Aorta (tissue), 5 donors: ENCODE data around the gene PPP2R5C. TPM values are rescaled to one million over a fixed set of nuclear protein-coding genes. Genes with fewer than 3 reads are reported as not detected.

Experiments
- ATAC-seq: fragments of 200-7000 bp; cut with Tn5 transposase; one replicate; pipeline ENCODE4 v1.9.1; 2022; ENCODE audit warnings: moderate library complexity; ENCODE audit not compliant: low FRiP score
- DNase-seq, 2 donors: peaks; one replicate each; pipeline ENCODE4 v3.0.0-alpha.2; 2020
- H3K27ac ChIP-seq, 2 donors: one replicate each; pipeline ENCODE4 v1.5.1; 2013; ENCODE audit warnings: low read length in 2 of 2, mild to moderate bottlenecking in 2 of 2, moderate library complexity in 2 of 2, control low read depth in 1 of 2, inconsistent platforms in 1 of 2, low read depth in 1 of 2
- H3K27me3 ChIP-seq, 2 donors: one replicate each; pipeline ENCODE4 v1.6.1; 2013; ENCODE audit warnings: control low read depth in 1 of 2, low read length in 1 of 2, mild to moderate bottlenecking in 1 of 2, moderate library complexity in 1 of 2; ENCODE audit not compliant: insufficient read depth in 2 of 2, control insufficient read depth in 1 of 2
- H3K36me3 ChIP-seq, 2 donors: one replicate each; pipeline ENCODE4 v1.6.1; 2013; ENCODE audit warnings: control low read depth in 1 of 2, low read length in 1 of 2, mild to moderate bottlenecking in 1 of 2; ENCODE audit not compliant: insufficient read depth in 2 of 2, control insufficient read depth in 1 of 2
- H3K4me1 ChIP-seq, 2 donors: one replicate each; pipeline ENCODE4 v1.6.1; 2013; ENCODE audit warnings: low read length in 2 of 2, control low read depth in 1 of 2, mild to moderate bottlenecking in 1 of 2, moderate library complexity in 1 of 2; ENCODE audit not compliant: insufficient read depth in 2 of 2, control insufficient read depth in 1 of 2
- H3K4me3 ChIP-seq, 2 donors: one replicate each; pipeline ENCODE4 v1.5.1; 2013; ENCODE audit warnings: low read length in 2 of 2, control low read depth in 1 of 2, mild to moderate bottlenecking in 1 of 2
- H3K9me3 ChIP-seq: one replicate; pipeline ENCODE4 v1.6.1; 2013; ENCODE audit warnings: mild to moderate bottlenecking, low read length; ENCODE audit not compliant: control insufficient read depth
- WGBS, 2 donors: extraction: QIAGEN DNeasy Blood & Tissue Kit; methylation state at CpG; one replicate each; pipeline ENCODE4 v1.1.7; 2013; 5-methylcytosine and 5-hydroxymethylcytosine counted together
- intact Hi-C, 2 donors: fragments of 100-400 bp; cut with DNase I; formaldehyde crosslinking; loops; one replicate each; pipeline versions ENCODE4 v1.14.2 to v1.15.0; 2022
- polyA plus RNA-seq, 2 donors: library from polyadenylated mRNA; stranded (reverse); fragments of 200-250 nt; gene quantifications; one replicate each; pipeline ENCODE4 v1.2.3, GENCODE V29; 2013
- total RNA-seq, 2 donors: library from RNA; stranded (reverse); fragmentation: NEBNext Ultra II Directional; extraction: Animal tissue kit (Norgen Biotek cat#: 25700); gene quantifications; one replicate each; pipeline ENCODE4 v1.2.1, GENCODE V29; 2021
- donor health status: healthy with polysubstance abuse.
- donor health status: Bipolar disorder and iron deficiency.
- donor health status: DM: no; HTN: no; CAD: no.
- donor health status: DM: no; HTN: no; CAD: no.
- donor health status: DM: yes; HTN: yes; CAD: no.

The PPP2R5C gene
- total and polyA plus RNA-seq, 4 donors: 64.0 to 155 (median 115) TPM

DNA sequence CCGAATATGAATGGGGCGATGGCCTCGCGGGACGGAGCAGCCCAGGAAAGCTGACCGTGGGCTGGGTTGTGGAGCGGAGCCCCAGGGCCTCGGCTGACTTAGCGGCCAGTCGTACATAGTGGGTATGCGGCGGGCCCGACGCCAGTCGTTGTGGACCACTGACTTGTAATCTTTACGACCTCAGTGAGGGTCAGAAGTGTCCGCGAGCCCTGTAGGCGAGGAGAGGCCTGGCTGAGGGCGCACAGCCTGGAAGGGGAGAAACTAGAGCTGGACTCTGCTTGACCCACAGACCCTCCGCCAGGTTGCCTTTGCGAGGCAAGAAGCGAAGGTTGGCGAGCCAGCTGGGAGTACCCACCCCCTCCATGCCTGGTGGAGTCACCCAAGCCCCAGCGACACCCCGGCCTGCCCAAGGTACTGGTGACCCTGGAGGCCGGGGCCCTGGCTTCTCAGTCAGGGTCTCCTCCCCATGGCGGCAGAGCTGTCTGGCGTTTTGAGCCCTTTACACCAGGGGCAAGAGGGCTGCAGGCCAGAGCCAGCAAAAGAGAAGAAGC is 187.2 kb downstream of the PPP2R5C start:
- WGBS, 2 donors: 7 to 8% methylated on average over 29 of the region's 29 CpGs
- peak in 1 of 2 donors; percentile 70 for DNase-seq
- peak overlapping the region; percentile 6 to 91 for H3K27ac ChIP-seq
- no peaks in the 10 kb centered on the region for H3K27me3 ChIP-seq
- ATAC-seq: peak; percentile 1
- intact Hi-C loops: loop anchor here in 1 of 2 donors (5.0 kb wide), 1 partner anchor 186 kb away; the partner anchor contains the start of gene PPP2R5C
- H3K9me3 ChIP-seq: no peaks in the 10 kb centered on the region
- peak overlapping the region; percentile 41 to 49 for H3K4me3 ChIP-seq
- no peaks in the 10 kb centered on the region for H3K4me1 ChIP-seq
- no peaks in the 10 kb centered on the region for H3K36me3 ChIP-seq

DNA sequence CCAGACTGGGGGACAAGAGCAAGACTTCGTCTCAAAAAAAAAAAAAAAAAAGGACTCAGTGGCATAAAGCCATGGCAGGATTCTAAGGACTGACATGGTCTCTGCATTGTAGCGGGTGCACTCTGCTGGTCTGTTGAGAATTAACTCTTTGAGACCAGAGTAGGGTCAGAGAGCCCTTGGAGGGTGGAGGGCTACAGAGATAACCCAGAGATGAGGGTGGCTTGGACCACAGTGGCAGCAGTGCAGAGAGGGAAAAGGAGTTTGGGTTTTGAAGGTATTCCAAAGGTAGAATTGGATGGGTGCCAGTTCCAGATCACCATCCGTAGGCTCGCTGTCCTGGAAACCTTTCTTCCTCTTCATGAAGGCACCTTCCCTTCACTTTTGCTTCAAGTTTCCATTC is 188.6 kb downstream of the PPP2R5C start:
- no peaks in the 10 kb centered on the region for H3K9me3 ChIP-seq
- intact Hi-C loops: no loop called here
- ATAC-seq (no peak), DNase-seq (no peak)
- no peaks in the 10 kb centered on the region for H3K36me3 ChIP-seq
- no peak overlapping the region for H3K4me3 ChIP-seq
- H3K27me3 ChIP-seq: no peaks in the 10 kb centered on the region
- H3K27ac ChIP-seq: no peak overlapping the region
- no peaks in the 10 kb centered on the region for H3K4me1 ChIP-seq
- 59% methylated on average over 4 of the region's 4 CpGs for WGBS, 2 donors

DNA sequence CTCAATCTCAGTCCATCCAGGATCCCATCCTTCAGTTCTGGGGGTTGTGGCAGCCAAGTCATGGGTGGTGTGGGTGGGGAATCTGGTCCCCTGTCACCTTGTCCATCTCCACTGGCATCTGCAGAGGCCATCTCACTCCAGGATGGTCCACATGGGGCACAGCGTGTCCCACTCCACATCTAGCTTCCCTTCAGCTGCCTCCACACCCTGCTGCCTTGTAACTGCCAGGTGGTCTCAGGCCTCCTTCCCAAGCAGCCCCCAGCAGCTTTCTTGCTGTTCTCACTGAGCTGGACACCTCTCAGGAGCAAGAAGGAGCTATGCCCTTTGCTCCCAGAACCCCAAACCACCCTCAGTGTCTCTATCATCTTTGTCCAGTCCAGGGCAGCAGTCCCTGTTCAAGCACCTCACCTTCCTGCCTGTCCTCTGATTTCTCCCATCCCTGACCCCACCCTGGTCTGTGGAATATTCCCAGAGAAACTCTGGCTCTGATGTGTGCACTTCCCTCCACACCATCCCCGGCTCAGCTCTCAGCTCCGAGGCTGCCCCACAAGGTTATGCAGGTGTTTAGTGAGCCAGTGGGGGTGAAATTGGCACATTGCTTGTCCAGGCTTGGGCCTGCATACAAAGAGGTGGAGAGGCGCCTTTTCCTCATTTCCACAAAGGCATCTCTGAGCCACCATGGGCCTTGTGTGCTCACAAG is 189.2 kb downstream of the PPP2R5C start:
- Histone ChIP-seq H3K4me1 (no peaks in the 10 kb centered on the region), H3K27me3 (no peaks in the 10 kb centered on the region), H3K36me3 (no peaks in the 10 kb centered on the region), H3K27ac (no peak overlapping the region), H3K4me3 (no peak overlapping the region), H3K9me3 (no peaks in the 10 kb centered on the region)
- intact Hi-C loops: no loop called here
- DNase-seq (peak; percentile 34 to 38), ATAC-seq (no peak)
- 87 to 90% methylated on average over 4 of the region's 4 CpGs for WGBS, 2 donors

DNA sequence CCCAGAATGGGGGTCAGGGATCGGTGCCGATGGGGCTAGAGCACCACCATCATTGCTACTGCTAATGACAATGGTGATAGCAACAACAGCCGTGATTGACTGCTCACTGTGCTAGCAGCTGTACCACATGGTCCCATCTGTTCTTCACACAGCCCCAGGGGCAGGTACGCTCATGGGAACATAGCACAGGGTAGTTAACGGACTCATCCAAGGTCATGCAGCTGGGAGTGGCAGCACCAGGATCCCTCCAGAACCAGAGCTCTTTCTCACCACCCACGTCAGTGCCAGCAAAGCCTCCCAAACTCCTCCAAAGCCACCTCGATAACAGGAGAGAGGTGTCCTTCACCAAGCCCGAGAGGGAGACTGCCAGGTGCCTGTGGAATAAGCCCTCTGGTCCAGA is 191.6 kb downstream of the PPP2R5C start:
- no peak for ATAC-seq
- no peaks in the 10 kb centered on the region for H3K36me3 ChIP-seq
- H3K9me3 ChIP-seq: no peaks in the 10 kb centered on the region
- no peaks in the 10 kb centered on the region for H3K4me1 ChIP-seq
- intact Hi-C loops: no loop called here
- H3K27me3 ChIP-seq: no peaks in the 10 kb centered on the region
- 74 to 76% methylated on average over 8 of the region's 8 CpGs for WGBS, 2 donors
- no peak overlapping the region for H3K27ac ChIP-seq
- H3K4me3 ChIP-seq: no peak overlapping the region
- DNase-seq: peak; percentile 21 to 24

DNA sequence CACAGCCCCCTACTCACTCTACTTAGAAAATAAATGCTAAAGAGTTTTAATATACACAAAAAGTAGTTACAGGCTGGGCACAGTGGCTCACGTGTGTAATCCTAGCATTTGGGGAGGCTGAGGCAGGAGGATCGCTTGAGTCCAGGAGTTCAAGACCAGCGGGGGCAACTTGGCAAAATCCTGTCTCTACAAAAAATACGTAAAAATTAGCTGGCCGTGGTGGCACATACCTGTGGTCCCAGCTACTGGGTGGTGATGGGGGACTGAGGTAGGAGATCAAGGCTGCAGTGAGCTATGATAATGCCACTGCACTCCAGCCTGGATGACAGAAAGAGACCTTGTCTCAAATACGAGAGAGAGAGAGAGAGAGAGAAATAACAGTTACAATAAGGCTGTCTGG is 193.0 kb downstream of the PPP2R5C start:
- Histone ChIP-seq H3K27ac (no peak overlapping the region), H3K9me3 (no peaks in the 10 kb centered on the region), H3K4me1 (no peaks in the 10 kb centered on the region), H3K4me3 (no peak overlapping the region), H3K36me3 (no peaks in the 10 kb centered on the region), H3K27me3 (no peaks in the 10 kb centered on the region)
- ATAC-seq: no peak
- intact Hi-C loops: no loop called here
- peak in 1 of 2 donors; percentile 14 for DNase-seq
- WGBS, 2 donors: 82 to 83% methylated on average over 6 of the region's 6 CpGs

DNA sequence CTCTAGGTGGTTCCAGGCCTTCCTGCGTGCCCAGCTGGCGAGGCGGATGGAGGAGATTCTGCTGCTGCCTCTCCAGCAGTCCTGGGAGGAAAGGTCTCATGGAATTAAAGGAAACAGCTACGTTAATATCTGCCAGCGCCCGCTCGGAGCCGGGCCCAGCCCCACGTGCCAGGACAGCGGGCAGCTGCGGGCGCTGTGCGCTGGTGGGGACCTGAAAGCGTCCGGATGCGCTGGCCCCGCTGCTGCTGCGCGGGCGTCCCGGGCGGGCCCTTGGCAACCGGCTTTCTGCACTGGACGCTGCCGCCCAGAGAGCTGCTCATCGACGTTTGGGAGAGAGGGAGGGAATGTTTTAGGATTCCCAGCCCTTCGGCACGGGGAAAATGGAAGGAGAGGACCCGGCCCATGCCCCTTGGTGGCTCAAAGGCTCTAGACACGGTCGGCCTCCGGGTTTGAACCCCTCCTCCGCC is 194.2 kb downstream of the PPP2R5C start:
- ATAC-seq (no peak), DNase-seq (no peak)
- Histone ChIP-seq H3K36me3 (no peaks in the 10 kb centered on the region), H3K9me3 (no peaks in the 10 kb centered on the region), H3K27me3 (no peaks in the 10 kb centered on the region), H3K4me3 (no peak overlapping the region), H3K4me1 (no peaks in the 10 kb centered on the region), H3K27ac (no peak overlapping the region)
- whole genome bisulfite sequencing, 2 donors: 74 to 78% methylated on average over 34 of the region's 34 CpGs
- intact Hi-C loops: no loop called here

DNA sequence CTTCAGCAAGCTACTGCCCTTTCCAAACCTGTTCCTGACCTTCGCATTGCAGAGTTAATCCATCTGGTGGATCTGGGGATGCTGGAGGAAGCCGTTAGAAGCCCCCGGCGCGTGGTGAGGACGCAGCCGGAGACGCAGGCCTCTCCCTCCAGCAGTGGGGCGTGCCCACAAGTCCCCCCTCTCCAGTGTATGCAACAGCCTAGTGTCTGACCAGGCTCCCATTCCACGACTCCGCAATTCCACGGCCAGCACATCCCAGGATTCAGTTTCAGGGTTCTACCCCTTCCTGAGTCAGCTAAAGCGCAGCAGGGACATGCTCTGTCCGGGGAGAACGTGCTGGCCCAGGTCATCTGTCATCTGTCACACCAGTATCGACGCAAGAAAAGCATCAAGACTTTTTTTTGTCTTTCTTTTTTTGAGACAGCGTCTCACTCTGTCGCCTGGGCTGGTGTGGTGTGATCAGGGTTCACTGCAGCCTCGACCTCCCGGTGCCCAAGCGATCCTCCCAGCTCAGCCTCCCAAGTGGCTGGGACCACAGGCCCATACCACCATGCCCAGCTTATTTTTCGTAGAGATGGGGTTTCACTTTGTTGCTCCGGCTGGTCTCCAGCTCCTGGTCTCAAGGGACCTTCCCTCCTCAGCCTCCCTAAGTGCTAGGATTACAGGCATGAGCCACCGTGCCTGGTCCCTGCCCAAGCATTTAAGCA is 194.8 kb downstream of the PPP2R5C start:
- Histone ChIP-seq H3K4me3 (no peak overlapping the region), H3K4me1 (no peaks in the 10 kb centered on the region), H3K36me3 (no peaks in the 10 kb centered on the region), H3K27ac (no peak overlapping the region), H3K27me3 (no peaks in the 10 kb centered on the region), H3K9me3 (no peaks in the 10 kb centered on the region)
- peak in 1 of 2 donors; percentile 21 for DNase-seq
- WGBS, 2 donors: 79 to 82% methylated on average over 25 of the region's 25 CpGs
- no peak for ATAC-seq
- intact Hi-C loops: no loop called here

DNA sequence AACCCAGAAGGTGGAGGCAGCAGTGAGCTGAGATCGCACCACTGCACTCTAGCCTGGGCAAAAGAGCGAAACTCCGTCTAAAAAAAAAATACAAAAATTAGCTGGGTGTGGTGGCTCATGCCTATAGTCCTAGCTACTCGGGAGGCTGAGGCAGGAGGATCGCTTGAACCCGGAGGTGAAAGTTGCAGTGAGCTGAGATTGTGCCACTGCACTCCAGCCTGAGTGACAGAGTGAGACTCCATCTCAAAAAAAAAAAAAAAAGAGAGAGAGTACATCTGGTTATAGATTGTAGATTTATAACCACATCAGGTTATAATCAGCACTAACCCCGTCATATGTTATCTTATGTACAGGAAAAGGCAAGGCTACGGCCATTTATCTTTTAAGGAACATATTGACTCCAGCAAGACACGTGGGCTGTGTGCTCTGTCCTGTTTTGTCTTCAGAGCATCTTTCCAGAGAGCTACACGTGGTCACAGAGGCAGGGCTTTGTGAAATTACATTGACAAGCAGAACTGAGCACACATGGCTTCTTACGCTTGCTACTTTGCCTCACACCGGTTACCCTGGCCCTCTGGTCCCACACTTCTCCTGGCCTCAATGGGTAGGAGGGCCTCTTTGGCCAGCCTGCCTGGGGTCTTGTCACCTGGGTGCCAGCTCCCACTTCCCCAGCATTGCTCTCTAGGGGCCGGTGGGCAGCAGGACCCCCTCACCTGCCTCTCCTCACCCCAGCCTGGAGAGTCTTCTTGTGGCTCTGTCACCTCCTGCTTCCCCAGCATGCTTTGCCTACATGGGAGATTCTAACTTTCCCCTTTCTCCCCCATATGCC is 196.1 kb downstream of the PPP2R5C start:
- Histone ChIP-seq H3K4me3 (no peak overlapping the region), H3K4me1 (no peaks in the 10 kb centered on the region), H3K36me3 (no peaks in the 10 kb centered on the region), H3K27ac (no peak overlapping the region), H3K9me3 (no peaks in the 10 kb centered on the region), H3K27me3 (no peaks in the 10 kb centered on the region)
- no peak for ATAC-seq
- intact Hi-C loops: no loop called here
- no peak for DNase-seq
- WGBS, 2 donors: 83 to 84% methylated on average over 13 of the region's 13 CpGs
